ENCODE data around the gene DRD1. TPM values are rescaled to one million over a fixed set of nuclear protein-coding genes. Genes with fewer than 3 reads are reported as not detected.

DRD1 gene
- total RNA-seq: under 1 TPM in 3 of 4 donors, not detected in 1; 0.13 to 0.96 (median 0.32) TPM

DNA sequence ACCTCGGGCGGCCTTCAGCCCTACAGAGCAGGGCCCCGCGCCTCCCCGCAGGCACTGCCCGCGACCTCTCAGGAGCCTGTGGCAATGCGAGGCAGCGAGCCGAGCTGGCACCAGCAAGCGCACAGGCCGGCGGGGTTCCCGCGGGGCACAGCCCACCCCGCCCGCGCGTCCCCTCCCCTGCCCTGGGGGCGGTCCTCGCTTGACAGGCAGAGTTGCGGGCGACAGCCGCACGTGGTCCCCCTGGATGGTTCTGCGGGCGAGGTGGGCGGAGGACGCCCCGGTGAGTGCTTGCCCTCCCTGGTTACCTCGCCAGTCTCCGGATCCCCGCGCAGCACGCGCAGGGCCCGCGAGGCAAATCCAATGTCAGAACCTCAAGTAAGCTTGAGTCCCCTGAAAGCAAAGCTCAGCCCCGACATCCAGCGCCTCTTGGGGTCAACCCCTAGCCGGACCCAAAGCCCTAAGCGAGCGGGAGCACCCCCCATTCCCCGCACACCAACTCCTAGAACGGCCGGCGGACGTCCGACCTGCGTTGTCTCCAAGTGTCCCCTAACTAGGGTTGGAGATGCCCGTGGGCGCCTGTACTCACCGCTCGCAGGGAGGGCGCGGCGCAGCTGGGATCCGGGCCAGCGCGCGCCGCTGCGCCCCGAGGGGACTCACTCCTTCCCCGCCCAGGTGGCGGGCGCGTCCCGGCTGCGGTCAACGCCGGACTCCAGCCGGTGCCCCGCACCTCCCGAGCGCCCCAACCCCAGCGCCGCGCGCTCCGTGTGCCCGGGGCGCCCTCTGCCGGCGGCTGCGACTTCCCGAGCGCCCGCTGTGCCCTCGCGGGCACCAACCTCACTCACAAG, at the start of gene DRD1:
Gene DRD1 (minus strand): TSS at position 123 of the 845 bp plus-strand sequence. CDS start 1,083 bp downstream, outside the sequence.
- DNase-seq (ENCODE audit: low spot score) (no peak), ATAC-seq (ENCODE audit: low FRiP score) (peak; percentile 52)
- TF ChIP-seq, protein P1, sequence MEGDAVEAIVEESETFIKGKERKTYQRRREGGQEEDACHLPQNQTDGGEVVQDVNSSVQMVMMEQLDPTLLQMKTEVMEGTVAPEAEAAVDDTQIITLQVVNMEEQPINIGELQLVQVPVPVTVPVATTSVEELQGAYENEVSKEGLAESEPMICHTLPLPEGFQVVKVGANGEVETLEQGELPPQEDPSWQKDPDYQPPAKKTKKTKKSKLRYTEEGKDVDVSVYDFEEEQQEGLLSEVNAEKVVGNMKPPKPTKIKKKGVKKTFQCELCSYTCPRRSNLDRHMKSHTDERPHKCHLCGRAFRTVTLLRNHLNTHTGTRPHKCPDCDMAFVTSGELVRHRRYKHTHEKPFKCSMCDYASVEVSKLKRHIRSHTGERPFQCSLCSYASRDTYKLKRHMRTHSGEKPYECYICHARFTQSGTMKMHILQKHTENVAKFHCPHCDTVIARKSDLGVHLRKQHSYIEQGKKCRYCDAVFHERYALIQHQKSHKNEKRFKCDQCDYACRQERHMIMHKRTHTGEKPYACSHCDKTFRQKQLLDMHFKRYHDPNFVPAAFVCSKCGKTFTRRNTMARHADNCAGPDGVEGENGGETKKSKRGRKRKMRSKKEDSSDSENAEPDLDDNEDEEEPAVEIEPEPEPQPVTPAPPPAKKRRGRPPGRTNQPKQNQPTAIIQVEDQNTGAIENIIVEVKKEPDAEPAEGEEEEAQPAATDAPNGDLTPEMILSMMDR (IDR thresholded peaks at IDR 0.05): no peak

DNA sequence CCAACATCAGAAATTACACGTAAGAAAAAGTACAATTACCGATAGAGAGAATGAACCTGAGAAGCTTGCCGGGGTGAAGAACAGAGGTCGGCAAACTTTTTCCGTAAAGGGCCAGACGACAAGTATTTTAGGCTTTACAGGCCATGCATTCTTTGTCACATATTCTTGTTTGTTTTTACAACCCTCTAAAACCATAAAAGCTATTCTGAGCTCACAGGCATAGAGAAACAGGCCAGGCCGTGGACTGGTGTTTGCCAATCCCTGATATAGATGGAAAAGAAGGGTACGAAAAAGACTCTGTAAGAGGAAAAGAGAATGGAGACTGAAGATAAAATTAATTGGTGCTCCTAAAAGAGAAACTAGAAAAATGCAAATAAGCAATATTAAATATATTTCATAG, 49.7 kb upstream of the DRD1 start:
- ATAC-seq (ENCODE audit: low FRiP score) (no peak), DNase-seq (ENCODE audit: low spot score) (no peak)
- TF ChIP-seq, protein P1 (IDR thresholded peaks at IDR 0.05): no peak

DNA sequence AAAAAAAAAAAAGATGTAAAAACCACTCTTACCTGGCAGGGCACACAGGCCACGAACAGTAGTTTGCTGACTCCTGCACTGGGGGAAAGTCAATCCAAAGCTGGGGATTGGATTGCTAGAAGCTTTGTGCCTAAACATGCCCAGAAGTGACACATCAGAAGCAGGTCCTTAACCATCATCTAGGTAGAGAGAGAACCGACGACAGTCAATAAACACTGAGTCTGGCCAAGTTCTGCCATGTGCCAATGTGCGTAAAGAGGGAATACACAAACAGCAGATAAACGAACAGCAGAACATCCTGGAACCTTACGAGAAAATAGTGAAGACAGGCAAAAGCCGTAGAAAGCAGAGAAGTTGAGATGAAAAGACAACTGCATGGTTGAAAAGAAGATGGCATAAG, 49.3 kb upstream of the DRD1 start:
- TF ChIP-seq, protein P1 (IDR thresholded peaks at IDR 0.05): no peak
- DNase-seq (ENCODE audit: low spot score) (no peak), ATAC-seq (ENCODE audit: low FRiP score) (no peak)

DNA sequence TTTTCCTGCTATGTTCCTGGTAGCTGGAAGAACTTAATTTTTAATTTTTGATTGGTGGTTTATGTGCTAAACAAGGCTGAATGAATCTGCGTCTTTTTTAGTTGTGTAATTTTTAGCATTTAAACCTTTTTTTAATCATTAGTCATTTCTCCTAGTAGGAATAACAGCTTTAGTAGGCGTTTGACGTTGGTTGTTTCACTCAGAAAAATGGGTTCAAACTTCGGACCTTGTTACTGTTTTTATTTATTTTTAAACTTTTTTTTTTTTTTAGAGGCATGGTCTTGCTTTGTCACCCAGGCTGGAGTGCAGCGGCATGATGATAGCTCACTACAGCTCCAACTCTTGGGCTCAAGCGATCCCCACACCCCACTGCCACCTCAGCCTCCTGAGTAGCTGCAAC, 47.2 kb upstream of the DRD1 start:
- no peak for ATAC-seq (ENCODE audit: low FRiP score)
- TF ChIP-seq, protein P1 (IDR thresholded peaks at IDR 0.05): no peak
- DNase-seq (ENCODE audit: low spot score): no peak

DNA sequence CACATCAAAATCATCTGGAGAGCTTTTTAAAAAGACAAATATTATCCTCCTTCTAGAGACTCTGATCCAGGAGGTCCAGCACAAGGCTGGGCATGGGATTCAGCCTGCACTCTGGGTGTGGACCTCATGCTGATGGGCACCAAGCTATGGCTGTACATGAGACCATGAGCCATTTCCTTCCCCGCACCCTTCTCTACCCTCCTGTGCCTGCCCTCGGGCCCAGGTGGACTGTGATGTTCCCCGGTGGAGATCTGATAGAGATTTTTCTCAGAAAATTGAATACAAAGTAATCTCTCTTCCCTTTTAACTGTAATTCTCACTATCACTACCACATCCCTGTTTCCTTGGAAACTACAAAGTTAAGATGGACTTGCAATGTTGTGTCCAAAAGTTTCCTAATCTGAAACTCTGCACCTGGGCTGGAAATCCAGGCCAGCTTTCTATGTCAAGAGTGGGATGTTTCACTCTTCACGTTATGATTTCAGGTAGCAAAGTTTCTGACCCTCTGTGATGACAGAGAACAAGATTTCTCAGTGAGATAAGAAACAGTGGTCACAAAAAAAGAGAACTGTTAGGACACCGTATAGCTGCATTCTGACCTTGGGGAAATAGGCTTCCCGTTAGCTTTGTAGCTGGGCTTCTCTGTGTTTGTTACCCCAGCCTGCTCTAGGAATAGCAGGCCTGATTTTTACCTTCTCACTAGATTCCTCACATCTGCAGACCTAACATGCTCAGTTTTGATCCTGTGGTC, 45.9 kb upstream of the DRD1 start:
- ATAC-seq (ENCODE audit: low FRiP score): no peak
- TF ChIP-seq, protein P1 (IDR thresholded peaks at IDR 0.05): no peak
- DNase-seq (ENCODE audit: low spot score): no peak

DNA sequence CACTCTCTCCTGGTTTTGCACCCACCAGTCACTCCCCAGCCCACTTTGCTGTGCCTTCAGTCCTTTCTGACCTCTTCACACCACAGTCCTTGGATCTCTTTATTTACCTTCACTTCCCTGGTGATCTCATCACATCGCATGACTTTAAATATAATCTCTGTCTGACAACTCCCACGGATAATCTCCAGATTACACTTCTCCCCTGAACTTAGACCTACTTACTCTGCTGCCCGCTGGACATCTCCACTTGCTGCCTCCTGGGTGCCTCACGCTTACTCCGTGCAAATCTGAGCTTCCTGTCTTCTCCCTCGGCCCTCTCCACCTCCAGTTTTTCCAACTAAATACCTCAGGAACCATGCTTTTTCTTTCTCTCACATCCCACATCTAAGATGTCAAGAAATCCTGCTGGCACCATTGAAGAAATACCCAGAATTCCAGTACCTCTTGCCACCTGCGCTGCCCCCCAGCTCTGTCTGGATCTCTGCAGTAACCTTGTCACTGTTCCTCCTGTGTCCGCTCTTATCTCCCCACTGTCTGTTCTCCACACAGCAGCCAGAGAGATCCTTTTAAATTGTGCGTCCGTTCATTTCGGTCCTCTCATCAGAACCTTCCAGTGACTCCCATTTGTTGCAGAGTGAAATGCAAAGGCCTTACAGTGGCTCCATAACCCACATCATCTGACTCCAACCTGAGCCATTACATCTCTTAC, 43.7 kb upstream of the DRD1 start:
- no peak for ATAC-seq (ENCODE audit: low FRiP score)
- TF ChIP-seq, protein P1 (IDR thresholded peaks at IDR 0.05): no peak
- no peak for DNase-seq (ENCODE audit: low spot score)
